Measurements from ENCODE around the gene WWOX.

Gene WWOX

DNA sequence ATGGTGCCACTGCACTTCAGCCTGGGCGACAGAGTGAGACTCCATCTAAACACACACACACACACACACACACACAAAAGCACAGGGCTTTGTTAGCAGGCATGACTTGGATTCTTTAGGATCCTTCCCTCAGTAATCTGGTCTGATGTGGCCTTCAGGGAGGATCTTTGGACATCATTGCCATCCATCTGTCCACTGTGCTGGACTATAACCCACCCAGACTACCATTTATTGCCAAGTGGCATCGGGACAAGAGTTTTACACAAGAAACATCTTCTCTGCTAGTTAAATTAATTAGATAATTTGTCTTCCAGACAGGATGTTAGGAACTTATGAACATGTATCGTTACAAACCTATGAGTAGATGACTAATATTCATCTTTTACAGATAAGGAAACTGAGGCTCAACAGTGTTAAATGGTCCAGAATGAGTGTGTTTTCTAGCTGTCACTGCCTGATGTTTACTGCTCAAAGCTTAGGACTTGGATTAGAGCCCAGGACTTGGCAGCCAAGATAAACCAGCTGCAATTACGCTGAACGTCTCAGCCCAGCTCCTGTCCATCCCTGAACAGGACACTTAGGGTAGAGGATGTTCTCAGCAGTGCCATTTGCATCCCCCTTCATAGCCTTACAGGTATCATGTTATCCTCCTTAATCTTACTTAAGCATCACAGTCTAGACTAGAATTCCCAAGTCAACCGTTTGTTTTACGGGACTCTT lies 285.8 kb downstream of the WWOX start:
- in situ Hi-C loops (cut with MboI; ENCODE audit: low sequenced_read_pairs): no loop called here

DNA sequence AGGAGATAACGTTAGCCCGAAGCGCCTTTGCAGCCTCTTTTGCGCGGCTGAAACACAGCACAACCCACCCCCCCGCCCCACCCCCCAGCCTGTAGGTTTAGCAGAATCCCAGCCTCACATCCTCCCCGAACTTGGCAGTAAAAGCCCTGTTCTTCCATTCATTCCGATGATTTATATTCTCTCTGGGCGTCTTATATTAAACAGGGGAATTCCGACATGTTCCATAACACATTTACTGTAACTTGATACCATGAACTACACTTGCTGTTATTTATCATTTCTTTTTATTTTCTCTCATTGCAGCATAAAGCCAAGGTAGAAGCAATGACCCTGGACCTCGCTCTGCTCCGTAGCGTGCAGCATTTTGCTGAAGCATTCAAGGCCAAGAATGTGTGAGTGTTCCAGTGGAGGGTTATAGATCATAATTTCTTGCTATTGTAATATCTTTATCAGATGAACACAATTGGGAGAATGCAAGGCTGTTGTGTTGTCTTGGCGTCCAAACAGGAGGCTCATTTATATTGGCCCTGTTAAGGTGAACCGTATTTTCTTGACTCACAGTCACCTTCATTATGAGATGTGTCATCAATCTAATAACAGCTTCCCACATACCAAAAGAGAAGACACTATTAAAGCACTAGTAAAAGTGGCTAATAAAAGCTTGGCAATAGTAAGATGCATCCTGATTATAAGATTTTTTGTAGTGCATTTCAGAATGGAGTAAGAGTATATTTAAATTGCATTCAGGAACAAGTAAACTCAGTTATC lies 287.3 kb downstream of the WWOX start:
- in situ Hi-C loops (cut with MboI; ENCODE audit: low sequenced_read_pairs): no loop called here

DNA sequence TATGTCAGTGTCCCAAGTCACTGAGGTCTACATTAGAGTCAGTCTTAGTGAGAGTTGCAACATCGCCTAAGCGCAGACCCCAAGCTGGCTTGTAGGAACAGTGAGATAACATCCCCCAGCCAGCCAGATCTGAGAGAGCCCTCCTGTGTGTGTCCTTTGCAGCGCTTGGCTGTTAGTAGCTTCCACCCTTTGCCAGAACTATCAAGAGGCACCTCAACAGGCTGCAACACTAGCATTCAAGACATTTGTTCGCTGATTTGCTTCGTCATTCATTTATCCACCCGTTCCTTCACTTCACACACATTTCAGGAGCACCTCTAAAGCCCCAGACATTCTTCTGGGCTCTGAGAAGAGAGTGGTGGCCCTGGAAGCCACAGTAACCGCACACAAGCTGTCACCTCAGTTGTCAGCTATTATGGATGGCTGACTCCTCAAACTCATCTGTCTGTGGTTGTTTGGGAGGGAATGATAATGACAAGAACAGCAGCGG lies 289.6 kb downstream of the WWOX start:
- in situ Hi-C loops (cut with MboI; ENCODE audit: low sequenced_read_pairs): no loop called here

DNA sequence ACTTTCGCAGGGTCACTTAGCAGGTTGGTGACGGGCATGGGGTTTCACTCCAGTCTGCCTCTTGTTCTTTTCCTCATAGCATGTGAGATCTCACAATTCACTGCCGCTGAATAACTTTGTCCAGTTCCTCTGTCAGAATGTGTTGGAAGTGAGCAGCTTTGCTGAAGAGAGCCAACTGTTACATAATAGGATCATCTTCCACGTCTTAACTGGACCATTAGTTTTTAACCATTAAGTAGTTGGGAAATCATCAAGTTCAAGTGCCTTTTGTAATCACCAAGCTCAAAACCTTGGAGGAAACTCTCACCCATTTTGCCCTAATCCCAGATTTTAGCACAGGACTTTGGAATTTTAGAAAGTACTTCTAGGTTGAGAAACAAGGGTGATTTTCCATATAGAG lies 290.6 kb downstream of the WWOX start:
- in situ Hi-C loops (cut with MboI; ENCODE audit: low sequenced_read_pairs): no loop called here

DNA sequence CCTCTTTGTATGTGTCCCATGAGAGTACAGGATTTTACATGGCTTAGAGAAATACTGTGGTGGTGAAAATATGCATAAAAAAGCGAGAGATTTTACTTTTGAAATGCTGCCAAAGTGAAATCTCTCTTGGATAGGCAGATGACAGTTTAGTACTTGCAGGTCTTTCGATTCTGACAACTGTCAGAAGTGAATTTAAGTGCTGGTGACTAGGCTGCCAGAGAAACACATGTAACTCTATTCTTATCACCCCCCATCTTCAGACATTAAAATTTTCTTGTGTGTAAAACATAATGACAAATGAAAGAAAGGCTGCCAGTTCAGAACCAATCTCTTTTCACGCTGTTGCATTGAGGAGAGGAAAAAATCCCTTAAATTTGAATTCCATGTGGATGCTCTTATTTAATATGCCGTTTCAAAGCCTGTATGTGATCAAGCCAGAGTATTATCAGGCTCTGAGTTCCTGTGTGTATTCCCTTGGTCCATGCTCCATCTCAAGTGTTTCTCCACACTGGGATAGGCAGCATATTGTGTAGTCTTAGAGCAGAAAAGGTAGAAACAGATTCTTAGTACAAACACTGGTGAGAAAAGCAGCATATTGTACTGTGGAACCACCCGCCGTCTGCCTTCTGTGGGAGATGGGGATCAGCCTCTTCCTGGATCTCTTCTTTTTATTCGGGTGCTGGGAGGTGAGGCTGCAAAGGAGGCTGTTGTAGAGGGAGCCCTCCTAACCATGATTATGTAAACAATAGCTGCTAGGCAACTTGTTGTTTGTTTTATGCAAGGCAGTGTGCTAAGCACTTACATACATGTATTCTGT lies 291.3 kb downstream of the WWOX start:
- in situ Hi-C loops (cut with MboI; ENCODE audit: low sequenced_read_pairs): no loop called here

DNA sequence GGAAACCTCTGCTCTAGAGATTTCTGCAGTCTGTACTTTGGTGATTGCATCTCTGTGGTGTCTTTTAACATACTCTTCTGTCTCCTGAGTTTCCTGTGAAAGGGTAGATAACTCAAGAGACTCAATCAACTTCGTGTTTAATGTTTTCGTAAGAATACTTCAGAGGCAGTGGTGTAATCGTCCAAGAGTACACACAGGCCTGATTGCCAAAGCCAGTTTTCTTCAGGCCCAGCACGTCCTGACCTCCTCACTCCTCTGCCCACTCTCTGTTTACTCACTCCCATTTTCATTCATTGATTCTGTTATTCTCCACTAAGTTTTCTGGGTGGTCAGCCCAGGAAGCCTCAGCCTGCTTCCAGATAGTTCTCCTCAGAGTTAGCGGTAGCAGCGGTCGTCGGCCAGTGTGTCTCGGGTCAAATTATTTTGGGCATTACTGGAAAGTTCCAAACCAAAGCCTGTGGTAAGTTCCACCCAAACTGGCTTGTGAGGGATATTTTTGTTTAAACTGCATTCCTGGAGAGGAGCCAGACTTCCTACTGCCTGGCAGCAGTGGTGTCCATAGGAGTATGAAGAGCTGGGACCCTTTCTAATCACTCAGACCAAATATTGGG lies 293.2 kb downstream of the WWOX start:
- in situ Hi-C loops (cut with MboI; ENCODE audit: low sequenced_read_pairs): no loop called here

DNA sequence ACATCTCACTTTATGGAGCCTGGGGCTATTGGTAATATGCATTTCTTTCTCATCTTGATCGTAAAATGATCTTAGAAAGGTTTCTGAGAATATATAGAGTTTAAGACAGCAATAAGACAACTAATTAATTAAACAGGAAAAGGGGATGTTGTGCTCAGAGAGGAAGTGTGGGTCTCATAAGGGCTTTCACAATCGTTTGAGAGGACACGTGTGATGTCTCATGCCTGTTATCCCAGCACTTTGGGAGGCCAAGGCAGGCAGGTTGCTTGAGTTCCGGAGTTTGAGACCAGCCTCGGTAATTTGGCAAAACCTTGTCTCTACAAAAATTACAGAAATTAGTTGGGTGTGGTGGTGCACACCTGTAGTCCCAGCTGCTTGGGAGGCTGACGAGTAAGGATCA lies 295.6 kb downstream of the WWOX start:
- in situ Hi-C loops (cut with MboI; ENCODE audit: low sequenced_read_pairs): no loop called here

DNA sequence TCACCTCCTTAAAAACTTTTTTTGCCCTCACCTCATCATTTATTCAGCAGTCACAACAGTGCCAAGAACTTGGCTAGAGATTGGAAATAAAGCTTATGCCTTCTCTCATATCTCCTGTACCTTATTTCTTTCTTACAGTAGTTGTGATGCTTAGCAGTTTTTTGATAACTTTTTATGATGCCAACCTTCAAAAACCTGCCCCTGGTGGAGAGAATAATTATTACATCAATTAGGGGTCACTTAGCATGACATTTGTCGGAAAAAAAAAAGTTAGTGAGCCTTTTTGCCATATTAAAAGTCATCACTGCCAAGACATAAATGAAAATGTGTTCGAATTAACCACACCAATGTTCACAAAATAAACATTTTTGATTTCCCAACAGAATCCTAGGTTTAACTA lies 296.6 kb downstream of the WWOX start:
- in situ Hi-C loops (cut with MboI; ENCODE audit: low sequenced_read_pairs): no loop called here

DNA sequence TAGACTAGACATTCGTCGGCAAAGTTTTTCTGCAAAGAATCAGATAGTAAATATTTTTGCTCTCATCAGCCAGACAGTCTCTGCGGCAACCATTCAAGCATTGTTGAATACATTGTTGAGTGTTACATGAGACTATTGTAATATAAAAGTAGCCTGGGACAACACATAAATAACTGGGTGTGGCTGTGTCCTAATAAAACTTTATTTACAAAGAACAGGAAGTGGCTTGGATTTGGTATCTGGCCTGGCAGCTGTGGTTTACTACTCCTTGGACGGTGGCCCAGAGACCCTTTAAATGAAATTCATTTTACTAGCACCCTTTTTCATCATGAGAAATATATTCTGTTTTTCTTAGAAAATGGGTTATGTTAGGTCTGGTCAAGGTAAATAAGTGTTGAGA lies 297.2 kb downstream of the WWOX start:
- in situ Hi-C loops (cut with MboI; ENCODE audit: low sequenced_read_pairs): no loop called here

DNA sequence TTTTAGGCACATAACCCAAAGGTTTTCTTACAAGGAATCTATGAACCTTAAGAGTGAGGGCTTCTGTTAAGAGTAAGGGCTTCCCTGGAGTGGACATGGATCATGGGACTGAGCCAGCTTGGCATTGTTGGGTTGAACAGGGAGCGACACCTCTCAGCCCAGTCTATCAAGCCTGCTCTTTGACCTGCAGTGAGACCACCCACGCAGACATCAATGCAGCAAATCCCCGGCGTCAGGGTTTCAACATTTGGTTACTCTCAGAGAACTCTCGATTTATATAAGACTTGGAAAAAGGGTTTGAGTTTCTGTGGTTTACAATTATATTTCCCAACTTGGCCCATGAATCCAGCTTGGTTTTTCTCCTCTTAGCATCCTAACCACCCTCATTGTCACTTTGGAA lies 299.9 kb downstream of the WWOX start:
- in situ Hi-C loops (cut with MboI; ENCODE audit: low sequenced_read_pairs): no loop called here

DNA sequence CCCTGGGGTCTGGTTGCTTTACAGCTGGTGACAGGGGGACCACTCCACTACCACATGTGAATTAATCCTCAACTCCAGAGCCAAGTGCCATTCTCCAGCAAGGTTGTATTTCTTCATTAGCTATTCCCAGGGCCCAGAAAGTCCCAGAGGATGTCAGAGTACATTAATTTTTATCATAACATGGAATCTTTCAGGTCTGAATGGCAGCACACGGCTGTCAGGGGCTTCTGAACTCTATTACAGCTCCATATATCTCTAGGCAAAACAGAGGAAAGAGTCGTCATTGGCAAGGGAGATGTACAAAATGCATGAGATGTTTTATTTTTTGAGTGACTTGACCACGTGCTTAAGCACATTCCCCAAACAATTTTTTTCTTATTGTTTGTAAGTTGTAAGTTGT lies 303.4 kb downstream of the WWOX start:
- in situ Hi-C loops (cut with MboI; ENCODE audit: low sequenced_read_pairs): no loop called here

DNA sequence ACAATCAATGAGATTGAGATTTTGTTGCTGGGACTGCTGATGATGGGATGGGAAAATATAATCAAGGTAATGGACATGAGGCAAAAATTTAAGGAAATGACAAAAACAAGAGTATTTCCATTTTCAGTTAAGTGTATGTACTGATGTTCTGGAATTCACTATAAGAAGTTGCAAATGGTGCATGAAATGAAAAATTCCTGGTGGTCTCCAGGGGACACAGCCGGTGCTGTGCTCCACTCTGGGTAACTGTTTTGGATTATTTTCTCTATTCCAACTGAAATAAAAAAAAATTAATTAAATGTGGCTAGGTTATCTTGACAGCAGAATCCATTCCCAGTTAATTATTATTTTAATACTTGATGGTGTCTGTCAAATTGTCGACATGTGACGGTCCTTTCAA lies 305.6 kb downstream of the WWOX start:
- in situ Hi-C loops (cut with MboI; ENCODE audit: low sequenced_read_pairs): no loop called here

DNA sequence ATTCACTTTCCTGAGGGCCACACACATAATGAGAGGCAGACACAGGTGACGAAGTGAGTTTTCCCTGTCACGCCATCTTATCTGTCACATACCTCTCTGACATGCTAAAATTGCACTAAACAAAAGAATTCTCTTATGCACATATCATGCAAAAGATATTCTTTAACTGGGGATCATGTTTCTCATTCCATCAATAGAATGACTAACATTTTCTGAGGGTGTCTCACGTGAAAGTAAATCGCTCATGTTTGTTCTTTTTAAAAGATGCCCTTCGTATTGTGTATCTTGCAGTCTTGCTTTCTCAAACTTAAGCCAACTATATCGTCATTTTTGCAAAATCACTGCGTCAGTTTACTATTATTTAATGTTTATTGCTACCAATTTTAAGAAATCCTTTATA lies 306.4 kb downstream of the WWOX start:
- in situ Hi-C loops (cut with MboI; ENCODE audit: low sequenced_read_pairs): no loop called here

DNA sequence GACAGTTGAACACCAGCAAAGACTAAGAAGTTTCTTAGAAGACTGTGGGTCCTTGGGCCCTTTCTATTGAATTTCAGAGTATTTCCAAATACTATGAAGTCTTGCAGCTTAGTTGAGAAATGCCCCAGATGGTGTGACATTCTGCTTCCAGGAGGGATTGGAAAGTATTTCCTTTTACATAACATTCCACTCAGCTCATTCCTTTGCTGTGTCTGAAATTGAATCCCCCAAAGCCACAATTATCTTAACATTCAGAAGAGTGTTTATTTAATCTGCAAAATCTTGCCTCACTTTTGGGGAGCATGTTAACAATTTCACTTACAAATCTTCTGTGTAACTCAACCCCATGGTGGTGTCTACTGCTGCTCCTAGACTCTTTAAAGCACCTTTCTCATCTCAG lies 307.7 kb downstream of the WWOX start:
- in situ Hi-C loops (cut with MboI; ENCODE audit: low sequenced_read_pairs): no loop called here

DNA sequence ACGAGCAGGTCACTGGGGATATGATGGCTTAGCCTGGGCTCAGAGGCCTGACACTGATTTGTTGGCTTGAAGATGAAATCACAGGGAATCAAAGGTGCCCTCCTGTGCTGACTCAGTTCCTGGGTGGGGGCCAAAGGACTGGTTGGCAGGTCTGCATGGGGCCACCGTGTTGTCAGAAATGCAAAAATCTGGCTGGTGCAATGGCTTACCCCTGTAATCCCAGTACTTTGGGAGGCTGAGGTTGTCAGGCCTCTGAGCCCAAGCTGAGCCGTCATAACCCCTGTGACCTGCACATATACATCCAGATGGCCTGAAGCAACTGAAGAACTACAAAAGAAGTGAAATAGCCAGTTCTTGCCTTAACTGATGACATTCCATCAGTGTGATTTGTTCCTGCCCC lies 314.2 kb downstream of the WWOX start:
- in situ Hi-C loops (cut with MboI; ENCODE audit: low sequenced_read_pairs): no loop called here

DNA sequence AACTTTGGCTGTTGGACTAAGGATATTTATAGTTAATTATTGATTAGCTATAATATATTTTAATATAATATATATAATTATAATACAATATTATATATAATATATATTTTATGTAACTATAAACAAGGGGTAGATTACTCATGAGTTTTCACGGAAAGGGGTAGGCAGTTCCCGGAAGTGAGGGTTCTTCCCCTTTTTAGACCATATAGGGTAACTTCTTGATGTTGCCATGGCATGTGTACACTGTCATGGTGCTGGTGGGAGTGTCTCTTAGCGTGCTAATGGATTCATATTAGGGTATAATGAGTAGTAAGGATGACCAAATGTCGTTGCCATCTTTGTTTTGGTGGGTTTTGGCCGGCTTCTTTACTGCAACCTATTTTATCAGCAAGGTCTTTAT lies 315.6 kb downstream of the WWOX start:
- in situ Hi-C loops (cut with MboI; ENCODE audit: low sequenced_read_pairs): no loop called here

DNA sequence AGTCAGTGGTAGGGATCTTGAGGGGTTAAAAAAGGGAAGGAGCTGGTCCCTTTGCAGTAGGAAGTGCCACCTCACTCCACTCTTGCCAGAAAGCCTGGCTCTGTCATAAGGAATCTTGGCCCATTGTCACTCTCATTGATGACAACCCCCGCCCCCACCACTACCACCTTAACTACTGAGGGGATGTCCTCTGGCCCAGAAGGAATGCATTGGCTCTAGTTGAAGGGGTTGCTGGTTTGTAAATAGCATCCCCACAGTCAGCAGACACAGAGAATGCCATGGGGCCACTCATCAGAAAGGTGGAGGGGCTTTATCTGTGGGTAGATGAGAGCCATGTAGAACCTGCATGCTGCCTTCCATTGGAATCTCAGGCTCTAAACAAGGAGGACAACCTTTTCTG lies 316.2 kb downstream of the WWOX start:
- in situ Hi-C loops (cut with MboI; ENCODE audit: low sequenced_read_pairs): no loop called here

DNA sequence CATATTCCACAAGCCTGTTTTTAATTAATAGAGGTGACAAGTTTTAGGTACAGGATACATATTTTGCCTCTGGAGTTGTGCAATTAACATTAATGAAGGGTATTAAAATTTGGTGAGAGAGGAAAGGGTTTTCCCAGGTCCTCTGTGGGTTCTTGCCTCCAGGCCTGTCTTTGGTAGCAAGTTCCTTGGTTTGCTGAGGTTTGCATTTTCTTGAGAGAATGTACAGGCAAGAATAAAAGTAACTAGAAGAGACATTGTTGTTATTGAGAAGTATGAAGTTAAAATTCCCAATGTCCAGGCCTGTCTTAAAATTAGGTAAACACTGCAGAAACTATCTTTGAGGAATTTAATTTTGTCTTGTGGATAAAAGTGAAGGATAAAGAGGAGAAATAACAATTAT lies 316.9 kb downstream of the WWOX start:
- in situ Hi-C loops (cut with MboI; ENCODE audit: low sequenced_read_pairs): no loop called here

DNA sequence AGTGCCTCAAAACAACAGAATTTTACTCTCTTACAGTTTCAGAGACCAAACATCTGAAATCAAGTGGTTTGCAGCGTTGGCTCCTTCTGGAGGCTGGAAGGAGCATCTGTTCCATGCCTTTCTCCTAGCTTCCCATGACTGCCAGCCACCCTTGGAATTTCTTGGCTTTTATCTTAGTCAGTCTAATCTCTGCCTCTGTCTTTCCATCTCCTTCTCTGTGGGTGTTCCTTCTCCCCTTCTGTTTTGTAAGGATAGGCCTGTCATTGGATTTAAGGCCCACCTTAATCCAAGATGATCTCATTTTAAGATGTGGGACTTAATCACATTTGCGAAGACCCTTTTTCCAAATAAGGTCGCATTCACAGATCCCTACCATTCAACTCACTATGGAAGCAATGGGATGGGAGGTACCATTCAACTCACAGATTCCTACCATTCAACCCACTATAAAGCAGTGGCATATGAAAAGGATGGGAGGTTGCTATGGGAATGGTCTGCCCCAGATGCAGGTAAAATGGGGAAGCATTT lies 321.8 kb downstream of the WWOX start:
- in situ Hi-C loops (cut with MboI; ENCODE audit: low sequenced_read_pairs): no loop called here

DNA sequence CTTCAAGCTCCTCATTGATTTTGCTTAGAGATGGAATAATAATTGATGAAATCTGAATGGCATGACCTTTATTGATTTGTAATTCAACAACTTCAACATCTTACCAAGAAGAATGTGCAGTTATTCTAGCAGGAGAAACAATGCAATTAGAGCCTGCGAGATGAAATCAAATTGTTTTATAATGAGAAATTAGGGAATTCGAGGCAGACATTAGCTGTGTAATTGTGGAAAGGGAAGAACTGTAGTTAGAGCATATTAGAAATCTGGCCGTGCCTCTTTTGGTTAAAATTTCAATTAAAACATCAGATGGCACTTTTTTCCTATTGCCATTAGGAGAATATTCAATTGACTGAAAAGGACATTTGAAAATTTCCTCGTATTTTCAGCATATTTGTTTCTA lies 325.8 kb downstream of the WWOX start:
- in situ Hi-C loops (cut with MboI; ENCODE audit: low sequenced_read_pairs): no loop called here

DNA sequence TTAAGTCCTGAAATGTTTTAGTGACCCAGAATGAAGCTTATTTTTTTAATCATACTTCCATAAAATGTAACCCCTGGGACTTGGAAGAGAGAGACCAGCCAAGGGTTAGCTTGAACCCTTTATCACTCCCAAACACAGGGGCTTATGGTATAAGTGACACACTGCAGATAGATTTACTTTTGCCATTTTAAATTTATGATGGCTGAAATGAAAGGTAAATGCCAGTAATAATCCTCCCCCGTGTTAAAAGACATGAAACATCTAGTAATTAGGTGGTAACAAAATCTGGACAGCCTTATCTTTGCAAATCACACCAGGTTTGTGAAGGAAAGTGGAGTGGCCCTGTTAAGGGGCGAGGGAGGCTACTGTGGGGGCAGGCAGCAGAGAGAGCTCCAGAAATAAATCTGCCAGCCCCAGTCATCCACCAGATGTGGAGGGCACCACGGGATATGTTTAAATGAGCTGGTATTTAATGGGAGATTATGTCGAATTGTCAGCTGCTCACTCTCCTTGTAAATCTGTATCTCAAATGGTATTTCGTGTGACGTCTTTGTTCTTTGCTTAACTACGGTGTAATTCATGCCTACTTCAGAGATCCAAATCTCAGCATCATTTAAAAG lies 326.5 kb downstream of the WWOX start:
- in situ Hi-C loops (cut with MboI; ENCODE audit: low sequenced_read_pairs): no loop called here

Measured in HL-60/S4 (cell line).